ENCODE results near the gene MTRR.

MTRR gene

DNA sequence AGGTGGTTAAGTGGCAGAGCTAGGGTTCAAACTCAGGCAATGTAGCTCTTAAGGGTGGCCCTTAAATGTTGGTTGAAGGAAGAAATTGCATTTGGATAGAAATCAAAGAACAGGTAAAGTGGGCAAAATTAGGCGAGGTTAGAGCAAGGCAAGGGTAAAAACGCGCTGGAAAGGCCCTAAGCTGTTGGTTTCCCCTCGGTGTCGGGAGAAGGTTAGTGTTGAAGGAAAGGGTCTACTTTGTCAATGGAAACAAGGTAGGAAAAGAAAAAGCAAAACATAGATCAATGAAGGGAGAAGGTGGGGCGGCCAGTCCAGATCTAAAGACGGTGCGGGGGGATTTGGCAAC lies 548 bp upstream of the MTRR start:
- no peak for DNase-seq (ENCODE audit: low read depth)
- H3K4me3 ChIP-seq (ENCODE audit: low read depth, low read length): peak overlapping the region; percentile 92
- TF ChIP-seq, protein P1, sequence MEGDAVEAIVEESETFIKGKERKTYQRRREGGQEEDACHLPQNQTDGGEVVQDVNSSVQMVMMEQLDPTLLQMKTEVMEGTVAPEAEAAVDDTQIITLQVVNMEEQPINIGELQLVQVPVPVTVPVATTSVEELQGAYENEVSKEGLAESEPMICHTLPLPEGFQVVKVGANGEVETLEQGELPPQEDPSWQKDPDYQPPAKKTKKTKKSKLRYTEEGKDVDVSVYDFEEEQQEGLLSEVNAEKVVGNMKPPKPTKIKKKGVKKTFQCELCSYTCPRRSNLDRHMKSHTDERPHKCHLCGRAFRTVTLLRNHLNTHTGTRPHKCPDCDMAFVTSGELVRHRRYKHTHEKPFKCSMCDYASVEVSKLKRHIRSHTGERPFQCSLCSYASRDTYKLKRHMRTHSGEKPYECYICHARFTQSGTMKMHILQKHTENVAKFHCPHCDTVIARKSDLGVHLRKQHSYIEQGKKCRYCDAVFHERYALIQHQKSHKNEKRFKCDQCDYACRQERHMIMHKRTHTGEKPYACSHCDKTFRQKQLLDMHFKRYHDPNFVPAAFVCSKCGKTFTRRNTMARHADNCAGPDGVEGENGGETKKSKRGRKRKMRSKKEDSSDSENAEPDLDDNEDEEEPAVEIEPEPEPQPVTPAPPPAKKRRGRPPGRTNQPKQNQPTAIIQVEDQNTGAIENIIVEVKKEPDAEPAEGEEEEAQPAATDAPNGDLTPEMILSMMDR (IDR thresholded peaks at IDR 0.05; ENCODE audit: low read depth, low read length, missing control alignments): no peak

DNA sequence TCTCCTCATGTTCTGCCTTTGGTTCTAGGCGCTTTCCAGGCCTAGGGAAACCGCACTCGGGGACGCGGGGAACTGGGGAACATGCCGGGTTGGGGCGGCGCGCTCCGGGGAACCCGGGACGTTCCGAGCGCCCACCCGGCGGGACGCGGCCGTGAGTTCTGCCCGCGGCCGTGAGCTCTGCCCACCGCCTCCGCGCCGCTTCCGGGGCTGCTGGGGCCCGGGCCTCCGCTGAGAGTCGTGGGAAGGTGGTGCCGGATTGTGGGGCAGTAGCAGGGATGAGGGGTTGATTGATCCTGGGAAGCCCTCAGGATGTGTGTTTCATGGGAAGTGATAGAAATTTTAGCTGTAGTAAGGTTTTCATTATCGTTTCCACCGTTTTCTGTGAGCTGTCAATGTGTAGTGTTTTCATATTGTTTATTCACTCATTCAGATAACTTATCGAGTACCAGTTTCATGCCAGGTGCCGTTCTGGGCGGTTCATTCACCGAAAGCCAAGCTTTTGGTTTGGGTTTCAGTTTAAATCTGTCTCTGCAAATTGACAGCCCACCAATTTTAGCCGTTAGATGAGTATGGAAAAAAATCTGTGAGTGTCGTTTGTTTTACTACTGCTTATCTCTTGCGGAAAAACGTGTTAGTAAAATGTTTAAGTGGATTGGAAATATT lies 657 bp downstream of the MTRR start:
- TF ChIP-seq, protein P1 (IDR thresholded peaks at IDR 0.05; ENCODE audit: low read depth, low read length, missing control alignments): no peak
- no peak for DNase-seq (ENCODE audit: low read depth)
- peak overlapping the region; percentile 92 for H3K4me3 ChIP-seq (ENCODE audit: low read depth, low read length)

DNA sequence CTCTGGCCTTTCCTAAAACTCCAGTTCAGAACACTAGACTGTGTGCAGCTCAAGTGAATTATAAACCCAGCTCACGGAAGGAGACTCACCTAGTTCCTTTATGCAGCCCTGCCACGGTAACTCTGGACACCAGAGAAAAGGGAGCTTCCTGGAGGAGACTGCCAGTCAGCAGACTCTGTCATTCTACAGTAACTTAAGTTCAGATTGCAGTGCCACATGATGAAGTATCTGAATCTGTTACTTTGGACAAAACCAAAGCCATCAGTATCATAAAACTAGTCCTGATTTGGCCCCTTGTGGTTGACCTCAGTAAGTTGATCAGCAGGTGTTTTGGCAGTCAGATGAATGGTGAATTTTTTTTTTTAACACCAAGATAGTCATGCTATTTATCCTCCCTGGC lies 2.7 kb downstream of the MTRR start:
- TF ChIP-seq, protein P1 (IDR thresholded peaks at IDR 0.05; ENCODE audit: low read depth, low read length, missing control alignments): no peak
- peak; percentile 51 for DNase-seq (ENCODE audit: low read depth)
- H3K4me3 ChIP-seq (ENCODE audit: low read depth, low read length): no peak overlapping the region

DNA sequence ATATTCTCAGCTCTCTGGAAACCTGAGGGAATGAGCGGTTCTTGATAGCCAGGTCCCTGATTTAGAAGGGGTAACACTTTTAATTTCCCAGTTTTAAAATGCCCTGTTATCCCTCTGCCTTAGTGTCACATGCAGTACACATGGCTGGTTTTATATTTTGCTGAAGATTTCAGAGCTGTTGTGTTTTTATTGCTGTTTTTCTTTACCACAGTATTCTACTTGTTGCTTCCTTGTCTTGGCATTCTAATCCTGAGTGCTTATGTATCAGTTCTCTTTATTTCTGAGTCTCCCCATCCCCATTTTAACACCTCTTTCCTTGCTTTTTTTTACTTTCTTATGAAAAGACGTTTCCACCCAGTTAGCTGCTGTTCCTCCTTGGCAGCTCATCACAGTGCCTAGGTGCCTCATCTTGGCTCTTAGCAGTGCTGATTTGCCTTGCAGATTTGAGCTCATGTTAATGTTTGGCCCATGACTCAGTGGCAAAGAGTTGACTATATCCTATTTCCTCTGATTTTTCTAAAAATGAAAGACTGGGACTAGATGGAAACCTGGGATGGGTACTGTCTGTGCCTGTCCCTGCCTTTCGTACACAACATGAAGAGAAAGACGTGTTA lies 3.7 kb downstream of the MTRR start:
- TF ChIP-seq, protein P1 (IDR thresholded peaks at IDR 0.05; ENCODE audit: low read depth, low read length, missing control alignments): no peak
- no peak for DNase-seq (ENCODE audit: low read depth)
- H3K4me3 ChIP-seq (ENCODE audit: low read depth, low read length): peak overlapping the region; percentile 13; the same call in 1 of the 2 replicates

DNA sequence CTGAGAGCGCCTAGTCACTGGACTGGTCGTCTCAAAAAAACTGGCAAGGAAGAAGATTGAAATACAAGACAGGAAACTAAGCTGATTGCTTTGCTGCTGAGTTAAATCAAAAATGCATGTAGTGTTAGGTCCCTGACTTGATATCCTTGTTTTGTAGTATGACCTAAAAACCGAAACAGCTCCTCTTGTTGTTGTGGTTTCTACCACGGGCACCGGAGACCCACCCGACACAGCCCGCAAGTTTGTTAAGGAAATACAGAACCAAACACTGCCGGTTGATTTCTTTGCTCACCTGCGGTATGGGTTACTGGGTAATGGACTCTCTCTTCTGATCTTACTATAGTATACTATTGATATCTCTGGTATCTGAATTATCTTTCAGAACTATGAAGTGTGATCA lies 4.3 kb downstream of the MTRR start:
- TF ChIP-seq, protein P1 (IDR thresholded peaks at IDR 0.05; ENCODE audit: low read depth, low read length, missing control alignments): no peak

DNA sequence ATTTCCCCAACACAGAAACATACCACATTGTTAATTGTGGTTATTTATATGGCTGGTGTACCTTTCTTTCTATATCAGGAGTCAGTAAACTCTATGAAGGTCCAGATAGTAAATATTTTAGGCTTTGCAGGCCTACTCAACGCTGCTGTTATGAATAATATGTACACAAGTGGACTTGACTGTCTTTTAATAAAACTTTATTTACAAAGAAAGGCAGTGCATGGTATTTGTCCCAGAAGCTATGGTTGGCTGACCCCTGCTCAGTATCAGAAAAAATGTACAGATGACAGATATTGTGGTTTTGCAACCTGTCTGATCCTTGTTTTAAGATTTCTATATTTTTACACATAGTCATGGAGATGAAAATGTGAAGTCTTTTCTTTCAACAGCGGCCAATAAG lies 5.7 kb downstream of the MTRR start:
- H3K4me3 ChIP-seq (ENCODE audit: low read depth, low read length): no peak overlapping the region

More for the DNA sequence above, 4.3 kb downstream of the MTRR start:
- H3K4me3 ChIP-seq (ENCODE audit: low read depth, low read length): peak overlapping the region; percentile 13; the same call in 1 of the 2 replicates
- peak; percentile 51 for DNase-seq (ENCODE audit: low read depth)

More for the DNA sequence above, 5.7 kb downstream of the MTRR start:
- no peak for DNase-seq (ENCODE audit: low read depth)
- TF ChIP-seq, protein P1 (IDR thresholded peaks at IDR 0.05; ENCODE audit: low read depth, low read length, missing control alignments): no peak

Measured in GM12864 (cell line).